Measurements from ENCODE around the gene MAPKBP1. TPM values are rescaled to one million over a fixed set of nuclear protein-coding genes. Genes with fewer than 3 reads are reported as not detected.
"Not testable (repeated sequence)": the region's sequence is repeated elsewhere in the genome, so short reads cannot be mapped to it uniquely, and the experiment has no call there.

Gene MAPKBP1
- total and polyA plus RNA-seq, 2 of the 8 experiments (the other 6 are each of a cell fraction or from before 2014, with no cell fraction given) = 4.3 to 11.3 TPM

GRCh38 chr15:41735492-41735891, 38.8 kb upstream of the MAPKBP1 start:
- not testable (repeated sequence) for H4K20me1 ChIP-seq (replicated peaks in 1 of 2; ENCODE audit: control insufficient read depth in 1 of 2, insufficient read depth in 2 of 2, low read length in 2 of 2); H3K79me2 ChIP-seq (ENCODE audit: control insufficient read depth in 1 of 2, insufficient read depth in 2 of 2, low read length in 2 of 2); H3K4me1 ChIP-seq (replicated peaks in 1 of 4; ENCODE audit: control insufficient read depth in 3 of 4, insufficient read depth in 4 of 4, low read length in 3 of 4); FAIRE-seq; H3K4me3 ChIP-seq (ENCODE audit: extremely low read depth in 1 of 4, insufficient read depth in 2 of 4, low read depth in 3 of 4, low read length in 4 of 4); H3K27me3 ChIP-seq (replicated peaks in 1 of 4; ENCODE audit: control insufficient read depth in 3 of 4, extremely low read depth in 1 of 4, insufficient read depth in 3 of 4, low read length in 3 of 4); DNase-seq (ENCODE audit: low read depth in 1 of 2, low spot score in 2 of 2); H2AK5ac ChIP-seq (ENCODE audit: low read depth, low read length); H3K18ac ChIP-seq (ENCODE audit: extremely low read depth, low read length); H3K4me2 ChIP-seq (ENCODE audit: insufficient read depth in 1 of 2, low read depth in 2 of 2, low read length in 2 of 2); H2AFZ ChIP-seq (ENCODE audit: low read length); H4K8ac ChIP-seq (ENCODE audit: extremely low read depth, insufficient read depth, low read length); H3K9me3 ChIP-seq (ENCODE audit: insufficient read depth in 2 of 2, low read depth in 1 of 2, low read length in 1 of 2); H2BK5ac ChIP-seq (ENCODE audit: low read depth, low read length); H3K56ac ChIP-seq (replicated peaks; ENCODE audit: insufficient read length, low read depth, low read length); H3K23me2 ChIP-seq (ENCODE audit: low read depth, low read length); H3K4ac ChIP-seq (replicated peaks; ENCODE audit: insufficient read length, low read depth, low read length); H3K23ac ChIP-seq (ENCODE audit: insufficient read length); H2BK15ac ChIP-seq (ENCODE audit: low read length); H2BK20ac ChIP-seq (ENCODE audit: low read length); H3K9ac ChIP-seq (replicated peaks in 1 of 4; ENCODE audit: extremely low read depth in 1 of 4, low read depth in 3 of 4, low read length in 3 of 4); H4K5ac ChIP-seq (ENCODE audit: insufficient read length, low read depth, low read length); H2BK120ac ChIP-seq (replicated peaks; ENCODE audit: low read depth, low read length); H4K91ac ChIP-seq (replicated peaks; ENCODE audit: insufficient read length, low read length); H3K79me1 ChIP-seq (ENCODE audit: low read depth, low read length); H2BK12ac ChIP-seq (ENCODE audit: low read depth, low read length); H3K14ac ChIP-seq (ENCODE audit: insufficient read length); H3K27ac ChIP-seq (ENCODE audit: low read depth, low read length)
- ChIA-PET POLR2A (ENCODE audit: partially characterized antibody) (interaction anchor here (0.7 kb wide), 1 partner anchor 11 kb away, joined by 3 read pairs; no protein-coding TSS in a partner anchor), CTCF (ENCODE audit: partially characterized antibody) (interaction anchor here (1.1 kb wide), 1 partner anchor 19 kb away, joined by 3 read pairs; no protein-coding TSS in a partner anchor)
- WGBS, 2 experiments (ENCODE audit: extremely low coverage in 1 of 2, insufficient coverage in 1 of 2, insufficient read length in 1 of 2, insufficient replicate concordance in 2 of 2, low coverage in 1 of 2, low lambda C conversion rate in 2 of 2, missing lambda C conversion rate in 1 of 2) = 91% methylated on average over 10 of the region's 10 CpGs; no CpG with 5 or more reads in 1 of the 2 experiments
- peaks cover 9 to 30% (median 23%) of the 10 kb centered on the region in 4 experiments for H3K36me3 ChIP-seq (ENCODE audit: control insufficient read depth in 2 of 4, insufficient read depth in 4 of 4, low read length in 3 of 4)

Data from H1 (cell line).